ENCODE measurements around the gene FGGY.

- TF ChIP-seq POLR2AphosphoS5 (IDR thresholded peaks at IDR 0.05; ENCODE audit: borderline replicate concordance, low read depth, low read length) (no peak), EZH2 (IDR thresholded peaks at IDR 0.05) (no peak), FOXP2 (optimal IDR thresholded peaks at IDR 0.05; ENCODE audit: control extremely low read depth, extremely low read length, insufficient read depth) (no peak)
Measured at GRCh38 chr1:59366346-59366745, 69.5 kb downstream of the FGGY start.
